Right ventricle myocardium inferior (tissue), 1 donor: ENCODE measurements around the gene BMP8A. TPM values are rescaled to one million over a fixed set of nuclear protein-coding genes. Genes with fewer than 3 reads are reported as not detected.
A peak's percentile ranks its signal among the peaks of the same experiment; 100 is the strongest.
"Not testable (repeated sequence)": the region's sequence is repeated elsewhere in the genome, so short reads cannot be mapped to it uniquely, and the experiment has no call there.

ENCODE experiments used
- ATAC-seq: fragments of 200-7000 bp; cut with Tn5 transposase; one replicate; pipeline ENCODE4 v1.9.1; 2020; ENCODE audit warnings: mild to moderate bottlenecking, moderate library complexity
- DNase-seq: peaks from one replicate; pipeline ENCODE4 v3.0.0; 2021; ENCODE audit errors: missing footprints
- intact Hi-C: fragments of 100-400 bp; cut with DNase I; formaldehyde crosslinking; loops from one replicate; pipeline ENCODE4 v1.11.0; 2022
- total RNA-seq: library from RNA; stranded (reverse); fragmentation: NEBNext Ultra II Directional; extraction: Animal tissue kit (Norgen Biotek cat#: 25700); gene quantifications from one replicate; pipeline ENCODE4 v1.2.1, GENCODE V29; 2021
- donor health status: DM: no; HTN: yes; CAD: no; lungs with severe emphysema.

Gene BMP8A
- total RNA-seq, 1 donor from 2014 or later: 0.22 TPM

- peak; percentile 82 for ATAC-seq
- intact Hi-C loops: loop anchor here (1.0 kb wide), 1 partner anchor 24 kb away; no protein-coding TSS in a partner anchor
- DNase-seq: not testable (repeated sequence)
Observed at GRCh38 chr1:39475551-39475950, 15.9 kb upstream of the BMP8A start.

GRCh38 chr1:39478126-39478915 lies 13.1 kb upstream of the BMP8A start:
- intact Hi-C loops: no loop called here
- ATAC-seq (no peak), DNase-seq (no peak)

GRCh38 chr1:39481289-39481688 lies 10.1 kb upstream of the BMP8A start:
- intact Hi-C loops: no loop called here
- DNase-seq (no peak), ATAC-seq (peak; percentile 33)

- no peak for ATAC-seq
- DNase-seq: no peak
- intact Hi-C loops: no loop called here
Observed at GRCh38 chr1:39483276-39483675, 8.2 kb upstream of the BMP8A start.

GRCh38 chr1:39484564-39484963 lies 6.9 kb upstream of the BMP8A start:
- DNase-seq (no peak), ATAC-seq (no peak)
- intact Hi-C loops: no loop called here

GRCh38 chr1:39485046-39485803 lies 6.2 kb upstream of the BMP8A start:
- ATAC-seq (peak; percentile 47), DNase-seq (no peak)
- intact Hi-C loops: no loop called here

- intact Hi-C loops: no loop called here
Observed at GRCh38 chr1:39488012-39488545, 3.4 kb upstream of the BMP8A start.

GRCh38 chr1:39488793-39489566 lies 2.5 kb upstream of the BMP8A start:
- intact Hi-C loops: no loop called here
- ATAC-seq (no peak), DNase-seq (no peak)

More at GRCh38 chr1:39488012-39488545, 3.4 kb upstream of the BMP8A start:
- no peak for ATAC-seq
- DNase-seq: no peak

GRCh38 chr1:39489567-39490239 lies 1.7 kb upstream of the BMP8A start:
- ATAC-seq: no peak
- intact Hi-C loops: no loop called here
- no peak for DNase-seq

- intact Hi-C loops: no loop called here
- ATAC-seq (no peak), DNase-seq (no peak)
Observed at GRCh38 chr1:39490596-39491145, 765 bp upstream of the BMP8A start.

GRCh38 chr1:39492118-39493042 lies 944 bp downstream of the BMP8A start:
- ATAC-seq, intact Hi-C loops: not testable (repeated sequence)

GRCh38 chr1:39493043-39493810 lies 1.8 kb downstream of the BMP8A start:
- intact Hi-C loops, ATAC-seq, DNase-seq: not testable (repeated sequence)

More at GRCh38 chr1:39492118-39493042, 944 bp downstream of the BMP8A start:
- not testable (repeated sequence) for DNase-seq

- DNase-seq (no peak), ATAC-seq (no peak)
Observed at GRCh38 chr1:39494671-39495410, 3.4 kb downstream of the BMP8A start.

GRCh38 chr1:39496520-39496919 lies 5.1 kb downstream of the BMP8A start:
- DNase-seq, intact Hi-C loops, ATAC-seq: not testable (repeated sequence)

More at GRCh38 chr1:39494671-39495410, 3.4 kb downstream of the BMP8A start:
- intact Hi-C loops: no loop called here

- intact Hi-C loops: no loop called here
- ATAC-seq (no peak), DNase-seq (no peak)
Observed at GRCh38 chr1:39497585-39497984, 6.1 kb downstream of the BMP8A start.
